NOMO-1 treated with DMSO at 0.1 percent for 48 hours (cell line): ENCODE results near the gene AGPAT2.
A peak's percentile ranks its signal among the peaks of the same experiment; 100 is the strongest.

Source experiments
- DNase-seq: peaks from one replicate; lab custom pipeline; 2025; ENCODE audit not compliant: unreplicated experiment; lab: John Stamatoyannopoulos, UW

Gene AGPAT2

DNA sequence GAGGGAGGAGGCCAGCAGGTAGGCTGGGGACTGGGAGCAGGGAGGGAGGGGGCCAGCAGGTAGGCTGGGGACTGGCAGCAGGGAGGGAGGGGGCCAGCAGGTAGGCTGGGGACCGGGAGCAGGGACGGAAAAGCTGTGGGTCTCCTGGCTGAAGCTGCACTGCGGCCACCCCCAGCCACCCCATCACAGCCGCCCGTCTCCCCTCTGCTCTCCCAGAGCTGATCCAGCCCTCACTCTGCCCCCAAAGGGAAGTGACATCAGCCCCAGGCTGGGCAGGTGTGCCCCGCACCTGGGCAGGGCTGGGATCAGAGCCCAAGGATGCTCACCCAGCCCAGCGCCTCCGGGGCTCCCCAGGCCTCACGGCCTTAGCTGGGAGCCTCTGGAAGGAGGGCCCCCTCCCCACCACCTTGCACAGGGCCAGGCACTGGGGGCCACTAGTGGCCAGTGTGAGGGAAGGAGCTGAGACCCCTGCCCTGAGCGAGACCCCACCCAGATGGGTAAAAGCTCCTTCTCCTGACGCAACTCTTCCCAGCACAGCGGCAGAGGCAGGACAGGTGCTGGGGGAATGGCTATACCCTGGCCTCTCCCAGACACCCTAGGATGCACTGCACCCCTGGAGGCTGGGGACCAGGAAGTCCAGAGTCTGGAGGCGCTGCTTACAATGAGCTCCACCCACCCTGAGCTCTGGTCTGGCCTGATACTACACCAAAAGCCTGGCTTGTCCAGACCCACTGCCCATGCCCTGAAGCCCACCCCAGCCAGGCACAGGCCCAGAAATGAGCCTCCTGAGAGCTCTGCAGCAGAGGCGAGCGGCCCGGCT is 11.6 kb downstream of the AGPAT2 start:
- no peak for DNase-seq

DNA sequence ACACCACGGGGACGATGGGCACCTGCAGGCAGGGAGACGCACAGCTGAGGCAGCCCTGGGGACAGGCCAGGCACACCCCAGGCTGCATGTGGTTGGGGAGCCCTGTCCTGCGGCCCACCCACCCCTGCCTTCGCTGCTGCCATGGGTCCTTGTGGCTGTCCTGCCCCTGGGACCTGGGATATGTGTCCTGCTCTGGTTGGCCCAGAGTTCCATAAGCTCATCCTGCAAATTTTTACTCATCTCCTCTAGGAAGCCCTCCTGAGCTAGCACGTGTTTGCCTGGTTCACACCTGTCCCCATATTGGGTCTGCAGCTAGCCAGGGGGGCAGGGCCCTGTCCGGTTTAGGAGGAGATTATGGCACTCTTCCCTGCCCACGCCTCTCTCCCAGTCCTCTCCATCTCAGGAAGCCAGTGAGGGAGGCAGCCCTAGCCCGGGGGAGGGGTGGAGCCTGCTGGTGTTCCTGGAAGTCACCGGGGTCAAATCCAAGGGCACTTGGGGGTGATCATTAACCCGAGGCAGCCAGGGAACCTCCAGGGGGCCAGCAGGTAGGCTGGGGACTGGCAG is 12.4 kb downstream of the AGPAT2 start:
- DNase-seq: no peak

DNA sequence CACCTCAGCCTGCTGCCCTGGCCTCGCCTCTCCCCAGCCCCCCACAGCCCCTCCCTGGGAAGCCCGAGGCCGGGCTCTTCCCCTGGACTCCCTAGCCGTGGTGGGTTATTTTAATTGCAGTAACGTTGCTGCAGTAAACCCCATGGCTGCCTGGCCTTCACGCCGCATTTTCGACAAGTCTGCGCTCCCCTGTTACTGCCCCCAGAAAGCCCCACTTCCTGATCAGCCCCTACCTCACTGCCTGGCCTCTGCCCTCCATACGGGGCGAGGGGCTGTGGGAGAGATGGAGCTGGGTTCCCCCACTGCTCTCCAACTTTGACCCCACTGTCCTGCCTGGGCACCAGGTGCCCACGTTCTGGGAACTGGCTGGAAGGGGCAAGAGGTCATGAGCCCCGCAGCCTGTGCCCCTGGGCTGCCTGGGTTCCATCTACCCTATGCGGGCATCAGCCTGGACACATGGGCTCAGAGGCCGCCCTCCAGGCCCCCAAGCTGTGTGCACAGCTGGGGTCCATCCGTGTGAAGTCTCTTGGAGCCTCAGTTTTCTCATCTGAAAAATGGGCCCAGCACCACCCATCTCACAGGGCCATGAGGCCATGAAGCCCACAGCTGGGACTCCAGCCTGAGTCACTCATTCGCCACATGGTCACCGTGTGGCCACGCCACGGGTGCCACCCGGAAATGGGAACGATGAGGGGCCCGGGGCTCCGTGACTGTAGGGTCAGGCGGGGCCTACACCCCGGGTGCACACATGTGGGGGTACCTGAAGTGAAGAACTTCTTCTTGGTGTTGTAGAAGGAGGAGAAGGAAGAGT is 13.1 kb downstream of the AGPAT2 start:
- no peak for DNase-seq

DNA sequence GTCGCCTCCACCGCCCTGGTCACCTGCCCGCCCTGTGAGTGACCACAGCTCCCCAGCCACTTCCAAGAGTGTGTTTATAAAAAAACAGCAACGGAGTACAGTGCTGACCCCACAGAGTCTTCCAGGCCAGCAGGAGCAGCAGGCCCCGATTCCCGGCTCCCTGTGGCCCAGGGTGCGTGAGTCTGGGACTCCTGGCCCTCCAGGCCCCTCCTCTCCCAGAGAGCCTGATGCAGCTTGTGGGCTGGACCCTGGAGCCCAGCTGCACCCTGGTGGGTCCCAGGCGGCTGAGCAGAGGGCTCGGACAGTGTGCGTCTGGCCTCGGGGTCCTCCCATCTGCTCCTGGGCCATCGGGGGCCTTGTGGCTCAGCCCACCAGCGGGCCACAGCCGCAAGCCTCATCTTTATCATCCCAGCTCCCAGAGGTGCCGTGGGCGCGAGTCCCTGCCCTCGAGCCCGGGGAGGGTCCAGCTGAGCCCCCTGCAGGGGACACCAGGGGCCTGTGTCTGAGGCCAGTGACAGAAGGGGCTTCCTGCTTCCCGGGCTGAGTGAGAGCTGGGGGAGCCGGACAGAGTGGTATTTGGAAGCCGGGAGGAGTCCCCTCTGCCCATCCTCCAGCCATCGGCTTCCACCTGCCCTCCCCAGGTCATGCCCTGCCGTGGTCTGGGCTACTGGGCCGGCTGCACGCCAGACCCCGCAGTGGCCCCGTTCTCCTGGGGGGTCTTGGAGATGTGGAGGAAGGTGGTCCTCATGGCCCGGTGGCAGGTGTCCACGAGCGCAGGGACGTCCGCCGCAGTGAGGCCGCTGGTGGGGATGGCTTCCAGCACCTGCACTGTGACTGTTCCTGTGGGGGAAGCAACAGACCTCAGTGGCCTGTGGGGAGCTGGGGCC is 13.9 kb downstream of the AGPAT2 start:
- DNase-seq: no peak

DNA sequence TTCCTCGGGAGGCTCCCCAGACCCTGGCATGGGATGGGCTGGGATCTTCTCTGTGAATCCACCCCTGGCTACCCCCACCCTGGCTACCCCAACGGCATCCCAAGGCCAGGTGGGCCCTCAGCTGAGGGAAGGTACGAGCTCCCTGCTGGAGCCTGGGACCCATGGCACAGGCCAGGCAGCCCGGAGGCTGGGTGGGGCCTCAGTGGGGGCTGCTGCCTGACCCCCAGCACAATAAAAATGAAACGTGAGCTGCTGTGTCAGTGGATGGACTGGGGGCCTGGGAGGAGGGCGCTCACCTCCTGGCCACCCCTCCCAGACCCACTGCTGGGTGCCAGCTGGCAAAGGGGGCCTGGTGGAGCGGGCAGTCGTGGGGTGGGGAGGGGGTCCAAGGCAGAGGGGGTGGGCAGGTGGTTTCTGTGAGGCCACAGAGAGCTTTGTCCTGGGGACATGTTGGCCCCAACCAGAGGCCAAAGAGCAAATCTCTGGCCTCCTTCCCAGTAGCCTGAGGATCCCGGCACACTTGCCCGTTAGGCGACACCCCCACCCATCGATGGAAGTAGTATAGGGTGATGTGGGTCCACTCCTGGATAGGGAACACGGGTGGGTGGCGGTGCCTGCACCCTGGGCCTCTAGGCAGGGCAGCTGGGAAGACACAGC is 14.7 kb downstream of the AGPAT2 start:
- no peak for DNase-seq

DNA sequence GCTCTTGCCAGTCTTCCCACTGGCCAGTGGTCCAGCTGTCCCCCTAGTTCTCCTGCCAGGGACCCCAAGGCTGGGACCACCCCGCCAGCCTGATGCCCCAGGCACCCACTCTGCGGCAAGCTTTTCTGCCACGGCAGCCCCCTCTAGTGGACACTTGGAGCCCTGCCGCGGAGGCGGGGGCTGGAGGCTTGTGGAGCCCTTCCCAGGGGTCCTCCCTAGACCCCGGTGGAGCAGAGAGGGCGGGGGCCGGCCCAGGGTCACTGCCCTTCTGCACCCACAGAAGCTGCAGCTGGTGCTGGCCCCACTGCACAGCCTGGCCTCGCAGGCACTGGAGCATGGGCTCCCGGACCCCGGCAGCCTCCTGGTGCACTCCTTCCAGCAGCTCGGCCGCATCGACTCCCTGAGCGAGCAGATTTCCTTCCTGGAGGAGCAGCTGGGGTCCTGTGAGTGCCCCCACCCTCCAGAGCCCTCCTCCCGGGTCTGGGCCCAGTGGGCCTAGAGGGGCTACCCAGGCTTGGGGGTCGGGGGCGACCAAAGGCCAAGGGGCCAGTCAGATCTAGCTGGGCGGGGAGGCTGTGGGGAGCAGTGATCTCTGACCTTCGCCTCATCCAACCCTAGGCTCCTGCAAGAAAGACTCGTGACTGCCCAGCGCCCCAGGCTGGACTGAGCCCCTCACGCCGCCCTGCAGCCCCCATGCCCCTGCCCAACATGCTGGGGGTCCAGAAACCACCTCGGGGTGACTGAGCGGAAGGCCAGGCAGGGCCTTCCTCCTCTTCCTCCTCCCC is 15.4 kb downstream of the AGPAT2 start:
- DNase-seq: peak; percentile 33

DNA sequence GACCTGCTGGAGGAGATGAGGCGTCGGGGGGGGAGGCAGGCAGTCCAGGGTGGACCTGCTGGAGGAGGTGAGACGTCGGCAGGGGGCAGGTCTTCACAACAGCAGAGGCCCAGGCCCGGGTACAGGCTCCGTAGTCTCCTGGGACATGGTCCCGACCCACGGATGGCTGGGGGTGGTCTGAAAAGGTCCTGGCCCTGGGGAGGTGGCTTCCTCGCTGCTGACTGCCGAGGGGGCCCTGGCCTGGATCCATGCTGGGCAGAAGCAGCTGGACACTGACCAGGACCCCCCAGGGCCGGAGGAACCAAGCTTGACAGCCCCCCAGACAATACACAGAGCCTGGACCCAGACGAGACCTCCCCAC is 16.0 kb downstream of the AGPAT2 start:
- no peak for DNase-seq

DNA sequence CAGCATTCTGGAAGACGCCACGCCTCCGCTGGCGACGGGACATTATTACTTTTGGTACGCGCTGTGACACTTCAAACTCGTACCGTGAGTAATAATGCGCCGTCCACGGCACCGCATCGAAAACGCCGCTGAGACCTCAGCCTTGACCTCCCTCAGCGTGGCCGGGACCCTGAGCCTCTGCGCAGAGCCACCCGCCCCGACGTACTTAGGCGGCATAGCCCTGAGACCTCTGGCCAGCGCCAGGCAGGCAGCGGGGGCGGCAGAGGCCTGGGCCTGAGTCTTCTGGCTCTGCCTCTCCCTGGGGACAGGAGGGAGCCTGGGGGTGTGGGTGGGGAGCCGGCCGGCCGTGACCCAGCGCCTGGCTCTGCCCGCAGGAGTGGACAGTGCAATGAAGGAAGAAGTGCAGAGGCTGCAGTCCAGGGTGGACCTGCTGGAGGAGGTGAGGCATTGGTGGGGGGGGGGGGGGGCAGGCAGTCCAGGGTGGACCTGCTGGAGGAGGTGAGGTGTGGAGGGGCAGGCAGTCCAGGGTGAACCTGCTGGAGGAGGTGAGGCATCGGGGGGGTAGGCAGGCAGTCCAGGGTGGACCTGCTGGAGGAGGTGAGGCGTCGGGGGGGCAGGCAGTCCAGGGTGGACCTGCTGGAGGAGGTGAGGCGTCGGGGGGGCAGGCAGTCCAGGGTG is 16.5 kb downstream of the AGPAT2 start:
- DNase-seq: no peak

DNA sequence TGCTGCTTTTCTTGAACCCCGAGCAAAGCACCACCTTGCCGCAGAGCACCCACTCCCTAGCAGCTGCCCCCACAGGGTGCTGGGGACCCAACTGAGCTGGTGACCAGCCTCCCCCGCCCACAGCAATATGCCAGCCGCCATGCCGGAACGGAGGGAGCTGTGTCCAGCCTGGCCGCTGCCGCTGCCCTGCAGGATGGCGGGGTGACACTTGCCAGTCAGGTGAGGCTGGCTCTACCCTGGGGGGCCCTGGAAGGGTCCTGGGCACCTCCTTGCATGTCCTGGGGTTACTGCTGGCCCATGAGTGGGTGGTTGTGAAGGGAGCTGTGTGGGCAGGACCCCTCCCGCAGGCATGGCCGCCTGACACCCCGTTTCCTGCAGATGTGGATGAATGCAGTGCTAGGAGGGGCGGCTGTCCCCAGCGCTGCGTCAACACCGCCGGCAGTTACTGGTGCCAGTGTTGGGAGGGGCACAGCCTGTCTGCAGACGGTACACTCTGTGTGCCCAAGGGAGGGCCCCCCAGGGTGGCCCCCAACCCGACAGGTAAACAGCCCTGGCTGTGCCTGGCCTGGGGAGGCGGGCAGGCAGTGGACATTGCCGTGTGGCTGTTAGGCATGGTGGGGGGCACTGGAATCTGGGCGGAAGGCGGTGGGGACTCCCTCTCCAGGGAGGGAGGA is 17.3 kb downstream of the AGPAT2 start:
- no peak for DNase-seq

DNA sequence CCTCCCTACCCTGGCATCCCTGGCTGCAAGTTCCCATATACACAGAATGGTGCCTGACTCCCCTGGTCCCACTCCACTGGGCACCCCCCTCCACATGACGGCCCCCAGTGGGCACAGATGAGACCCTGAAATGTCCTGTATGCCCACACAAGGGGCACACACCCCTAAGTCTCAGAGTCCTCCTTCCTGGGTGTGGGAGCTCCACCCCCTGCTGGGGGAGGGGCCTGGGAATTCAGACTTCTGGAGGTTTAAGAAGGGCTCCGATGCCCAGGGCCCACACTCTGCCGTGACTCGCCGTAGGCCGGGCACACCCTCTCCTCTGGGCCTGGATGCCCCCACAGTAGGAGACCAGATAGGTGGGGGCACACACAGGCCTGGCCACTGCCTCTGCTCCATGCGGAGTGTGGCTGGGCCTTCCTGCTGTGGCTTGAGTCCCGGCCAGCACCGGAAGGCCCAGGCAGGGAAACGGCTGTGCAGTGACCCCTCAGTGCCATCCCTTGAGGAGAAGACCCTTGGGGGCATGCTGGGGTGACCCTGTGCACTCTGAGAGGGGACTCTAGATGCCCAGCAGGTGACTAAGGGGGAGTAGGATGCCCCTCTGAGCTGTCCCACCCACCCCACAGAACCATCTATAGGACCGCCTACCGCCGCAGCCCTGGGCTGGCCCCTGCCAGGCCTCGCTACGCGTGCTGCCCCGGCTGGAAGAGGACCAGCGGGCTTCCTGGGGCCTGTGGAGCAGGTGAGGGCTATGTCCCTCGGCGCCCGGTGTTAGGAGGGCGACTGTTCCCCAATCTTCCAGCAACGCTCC is 18.1 kb downstream of the AGPAT2 start:
- DNase-seq: no peak

DNA sequence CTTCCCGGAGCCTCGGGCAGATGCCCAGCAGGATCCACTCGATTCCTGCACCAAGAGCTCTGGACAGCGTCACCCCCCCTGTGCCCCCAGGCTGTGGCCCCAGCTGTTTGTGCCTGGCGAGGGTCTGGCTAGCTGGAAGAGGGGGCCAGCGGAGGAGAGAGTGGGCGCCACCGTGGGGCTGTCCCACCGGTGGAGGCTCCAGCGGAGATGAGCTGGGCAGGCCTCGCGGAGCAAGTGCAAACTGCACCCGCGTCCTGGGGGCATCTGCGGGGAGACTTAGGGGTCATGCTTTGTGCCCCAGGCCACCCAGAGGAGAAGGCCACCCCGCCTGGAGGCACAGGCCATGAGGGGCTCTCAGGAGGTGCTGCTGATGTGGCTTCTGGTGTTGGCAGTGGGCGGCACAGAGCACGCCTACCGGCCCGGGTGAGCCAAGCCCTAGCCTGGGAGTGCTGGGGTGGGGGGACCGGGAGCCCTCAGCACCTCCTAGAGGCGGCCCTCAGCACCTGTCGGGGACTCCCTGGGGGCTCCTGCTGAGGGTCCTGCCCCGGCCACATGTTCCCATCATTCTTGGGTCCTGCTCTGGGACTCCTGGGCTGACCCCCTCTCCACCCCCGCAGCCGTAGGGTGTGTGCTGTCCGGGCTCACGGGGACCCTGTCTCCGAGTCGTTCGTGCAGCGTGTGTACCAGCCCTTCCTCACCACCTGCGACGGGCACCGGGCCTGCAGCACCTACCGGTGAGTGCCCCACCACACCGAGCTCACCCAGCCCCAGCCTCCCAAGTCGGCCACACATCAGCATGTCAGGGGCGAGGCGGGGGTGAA is 19.1 kb downstream of the AGPAT2 start:
- DNase-seq: no peak

DNA sequence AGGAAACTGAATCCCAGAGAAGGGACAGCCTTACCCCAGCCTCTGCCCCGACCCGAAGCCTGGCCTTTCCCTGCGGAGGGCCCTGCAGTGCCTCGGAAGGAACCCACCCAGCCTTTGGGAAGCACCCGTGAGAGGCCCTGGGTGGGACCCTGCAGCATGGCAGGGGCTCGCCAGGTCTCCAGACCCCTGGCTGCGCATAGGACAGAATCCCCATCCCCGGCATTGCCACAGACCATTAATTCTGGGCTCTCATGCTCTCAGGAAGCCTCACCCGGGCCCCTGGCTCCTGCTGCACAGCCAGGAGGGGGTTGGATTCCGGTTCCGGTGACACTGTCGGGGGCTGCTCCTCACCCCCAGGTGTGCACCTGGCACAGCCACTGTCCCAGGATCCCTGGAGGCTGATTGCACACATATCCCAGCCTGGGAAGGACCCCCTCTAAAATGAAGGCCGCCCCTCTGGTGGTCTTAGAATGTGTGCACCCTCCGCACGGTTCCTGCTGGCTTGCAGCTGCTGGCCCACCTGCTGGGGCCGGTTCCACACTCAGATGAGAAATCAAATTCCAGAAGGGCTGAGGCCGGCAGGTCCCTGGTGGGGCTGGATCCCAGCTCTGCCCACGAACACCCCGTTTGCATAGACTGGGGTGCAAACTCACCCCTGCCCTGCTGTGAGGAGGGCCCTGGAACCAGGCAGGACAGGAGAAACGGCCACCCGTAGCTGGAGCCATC is 19.9 kb downstream of the AGPAT2 start:
- DNase-seq: no peak

DNA sequence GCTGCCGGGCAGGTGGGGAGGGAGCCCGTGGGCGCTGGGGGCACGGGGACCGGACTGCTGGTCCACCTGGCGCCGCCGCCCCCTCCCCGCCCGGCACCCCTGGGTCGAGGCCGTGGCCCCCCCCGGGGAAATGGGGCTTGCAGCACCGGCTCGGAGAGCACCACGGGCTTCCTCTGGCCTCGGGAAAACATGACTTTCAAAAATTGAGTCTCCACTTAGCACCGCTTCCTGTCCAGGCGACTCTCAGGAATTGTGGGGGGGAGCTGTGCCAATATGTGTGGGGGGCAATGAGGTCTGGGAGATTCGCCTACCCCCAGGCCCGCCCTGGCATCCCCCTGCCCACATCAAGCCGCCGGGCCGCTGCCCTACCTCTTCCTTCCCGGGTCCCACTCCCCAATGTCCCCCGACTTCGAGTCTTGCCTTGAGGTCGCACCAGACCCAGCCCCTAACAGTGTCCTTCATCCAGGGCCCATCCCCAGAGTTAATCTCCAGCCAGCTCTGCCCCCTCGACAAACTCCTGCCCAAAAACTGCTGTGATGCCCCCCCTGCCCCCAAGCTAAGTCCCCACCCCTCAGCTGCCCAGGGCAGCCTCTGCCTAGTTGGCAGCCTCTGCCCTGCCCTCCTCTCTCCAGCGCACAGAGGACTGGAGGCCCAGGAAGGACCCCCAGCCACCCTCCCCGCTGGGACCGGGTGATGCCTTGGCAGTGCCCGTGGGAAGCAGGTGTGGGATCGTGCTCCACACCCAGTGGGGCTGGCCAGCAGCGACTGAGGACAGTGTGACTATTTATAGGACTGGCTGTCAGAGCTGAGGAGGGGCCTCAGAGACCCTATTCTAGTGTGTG is 20.7 kb downstream of the AGPAT2 start:
- no peak for DNase-seq

DNA sequence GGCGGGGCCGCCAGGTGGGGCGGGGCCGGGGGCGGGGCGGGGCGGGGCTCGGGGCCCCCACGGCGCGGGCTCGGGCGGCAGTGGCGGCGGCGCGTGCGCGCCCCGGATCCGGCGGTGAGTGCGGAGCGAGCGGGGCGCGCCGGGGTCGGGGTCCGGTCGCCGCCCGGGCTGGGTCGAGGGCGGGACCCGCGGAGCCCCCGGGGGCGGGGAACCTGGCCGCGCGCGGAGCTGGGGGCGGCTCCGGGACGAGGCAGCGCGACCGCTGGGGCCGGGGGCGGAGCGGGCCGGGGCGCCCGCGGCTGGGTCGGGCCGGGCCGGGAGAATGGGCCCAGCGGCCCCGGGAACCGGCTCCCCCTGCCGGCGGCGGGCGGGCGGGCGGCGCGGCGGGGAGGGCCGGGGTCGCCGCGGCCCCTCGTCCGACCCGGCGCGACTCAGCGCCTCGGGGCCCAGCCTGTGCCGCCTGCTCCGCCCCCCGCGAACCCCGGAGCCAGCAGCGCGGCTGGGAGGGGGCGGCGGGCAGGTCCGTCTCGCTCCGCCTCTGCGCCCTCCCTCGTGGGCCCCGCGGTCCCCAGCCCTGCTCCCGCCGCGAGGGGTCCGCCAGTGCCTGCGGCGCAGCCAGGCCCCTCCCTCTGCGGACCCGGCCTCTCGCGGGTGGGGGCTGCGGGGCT is 21.4 kb downstream of the AGPAT2 start:
- DNase-seq: no peak

DNA sequence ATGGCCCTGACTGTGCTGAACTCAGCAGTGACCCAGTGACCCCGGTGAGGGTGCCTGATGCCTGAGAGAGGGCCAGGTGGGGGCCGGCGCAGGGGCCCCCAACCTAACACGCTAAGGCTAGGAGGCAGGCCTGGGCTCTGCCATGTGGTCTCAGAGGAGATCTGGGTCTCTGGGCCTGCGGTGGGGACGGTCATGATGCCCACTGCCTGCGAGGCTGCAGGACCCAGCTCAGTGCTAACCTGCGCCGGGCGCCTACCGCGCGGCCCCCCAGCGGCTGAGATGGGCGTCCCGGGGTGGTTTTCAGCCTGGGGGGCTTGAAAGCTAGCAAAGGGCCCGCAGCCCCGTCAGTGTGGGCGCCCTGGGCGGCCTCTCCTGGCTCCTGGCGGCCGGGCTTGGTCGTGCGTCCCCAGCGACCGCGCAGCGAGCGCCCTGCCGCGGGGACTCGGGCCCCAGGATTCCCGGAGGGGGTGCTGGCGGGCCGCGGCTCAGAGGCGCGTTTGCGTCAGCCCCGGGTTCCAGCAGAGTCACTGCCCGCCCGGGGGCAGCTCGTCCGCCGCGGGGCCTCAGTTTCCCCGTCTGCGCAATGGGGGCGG is 22.1 kb downstream of the AGPAT2 start:
- DNase-seq: peak; percentile 41
